MM.1S (cell line): ENCODE measurements around the gene JDP2.

Experiments
- DNase-seq: peaks from one replicate; pipeline ENCODE4 v3.0.0-alpha.2; 2015
- H2AFZ ChIP-seq: fragments of 300-600 bp; sonication (generic); 2 replicates; pipeline ENCODE4 v1.6.0; 2016; ENCODE audit warnings: antibody characterized with exemption, low read length
- H3F3A ChIP-seq: fragments of 300-600 bp; sonication (generic); 2 replicates; pipeline ENCODE4 v1.6.1; 2016; ENCODE audit warnings: mild to moderate bottlenecking, antibody characterized with exemption, low read length, moderate library complexity, mixed read lengths; ENCODE audit not compliant: insufficient read depth
- H3K27ac ChIP-seq: fragments of 300-600 bp; sonication (generic); 2 replicates; pipeline ENCODE4 v1.5.1; 2016; ENCODE audit warnings: mild to moderate bottlenecking, low read length
- H3K27me3 ChIP-seq: fragments of 300-600 bp; sonication (generic); replicated peaks from 2 replicates; pipeline ENCODE4 v1.6.0; 2016; ENCODE audit warnings: low read length; ENCODE audit not compliant: insufficient read depth
- H3K36me3 ChIP-seq: fragments of 300-600 bp; sonication (generic); replicated peaks from 2 replicates; pipeline ENCODE4 v1.6.1; 2016; ENCODE audit warnings: mild to moderate bottlenecking, low read length, mixed read lengths; ENCODE audit not compliant: insufficient read depth
- H3K4me1 ChIP-seq: fragments of 300-600 bp; sonication (generic); 2 replicates; pipeline ENCODE4 v1.6.1; 2016; ENCODE audit warnings: low read length, mixed read lengths
- H3K4me2 ChIP-seq: fragments of 300-600 bp; sonication (generic); 2 replicates; pipeline ENCODE4 v1.6.0; 2016; ENCODE audit warnings: low read depth, low read length
- H3K4me3 ChIP-seq: fragments of 300-600 bp; sonication (generic); 2 replicates; pipeline ENCODE4 v1.5.1; 2016; ENCODE audit warnings: low read length, mixed read lengths
- H3K79me2 ChIP-seq: fragments of 300-600 bp; sonication (generic); 2 replicates; pipeline ENCODE4 v1.6.1; 2016; ENCODE audit warnings: mixed run types, low read length, mixed read lengths
- H3K9ac ChIP-seq: fragments of 300-600 bp; sonication (generic); 2 replicates; pipeline ENCODE4 v1.6.1; 2016; ENCODE audit warnings: low read length, mixed read lengths
- H3K9me2 ChIP-seq: fragments of 300-600 bp; sonication (generic); replicated peaks from 2 replicates; pipeline ENCODE4 v1.6.1; 2016; ENCODE audit warnings: mild to moderate bottlenecking, low read length, mixed read lengths; ENCODE audit not compliant: insufficient read depth
- H3K9me3 ChIP-seq: fragments of 300-600 bp; sonication (generic); replicated peaks from 2 replicates; pipeline ENCODE4 v1.6.1; 2016; ENCODE audit warnings: mild to moderate bottlenecking, low read length, mixed read lengths; ENCODE audit not compliant: insufficient read depth
- H4K20me1 ChIP-seq: fragments of 300-600 bp; sonication (generic); 2 replicates; pipeline ENCODE4 v1.6.1; 2016; ENCODE audit warnings: mild to moderate bottlenecking, low read length, moderate library complexity, mixed read lengths; ENCODE audit not compliant: insufficient read depth
- EZH2 ChIP-seq: fragments of 300-600 bp; sonication (generic); optimal IDR thresholded peaks from 2 replicates; pipeline ENCODE3; 2017; ENCODE audit warnings: low read depth, mild to moderate bottlenecking, antibody characterized with exemption, low read length, mixed read lengths
- EZH2phosphoT487 ChIP-seq: fragments of 300-600 bp; sonication (generic); IDR thresholded peaks from 2 replicates; pipeline ENCODE4 v1.6.1; 2018; ENCODE audit warnings: antibody characterized with exemption, low read length
- TF ChIP-seq, protein P1 (sequence below): fragments of 300-600 bp; sonication (generic); IDR thresholded peaks from 2 replicates; pipeline ENCODE4 v1.5.1; 2016; ENCODE audit warnings: antibody characterized with exemption, low read length, mixed read lengths

The JDP2 gene

DNA sequence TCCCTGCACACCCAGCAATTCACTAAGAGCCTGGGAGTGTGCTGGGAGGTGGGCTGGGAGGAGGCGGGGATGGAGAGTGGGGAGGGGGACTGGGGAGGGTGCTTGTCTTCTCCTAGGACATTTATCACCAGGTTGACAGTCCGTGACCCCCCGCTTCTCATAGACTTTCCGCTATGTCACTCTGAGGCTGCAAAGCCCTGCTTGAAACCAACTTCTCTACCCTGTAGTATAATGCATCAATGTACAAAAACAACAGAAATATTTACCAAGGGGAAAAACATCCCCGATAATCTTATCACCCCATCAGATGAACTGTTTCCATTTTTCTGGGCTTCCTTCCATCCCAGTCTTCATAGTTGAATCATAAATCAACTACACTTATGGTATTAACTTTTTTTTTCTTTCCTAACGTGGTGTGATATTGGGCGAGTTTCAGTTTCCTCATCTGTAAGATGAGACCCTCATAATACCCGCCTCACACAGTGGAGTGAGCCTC is 65.8 kb downstream of the JDP2 start:
- no peaks in the 10 kb centered on the region for H3K79me2 ChIP-seq
- no peaks in the 10 kb centered on the region for H3K36me3 ChIP-seq
- no peak overlapping the region for H3K27ac ChIP-seq
- TF ChIP-seq, protein P1, sequence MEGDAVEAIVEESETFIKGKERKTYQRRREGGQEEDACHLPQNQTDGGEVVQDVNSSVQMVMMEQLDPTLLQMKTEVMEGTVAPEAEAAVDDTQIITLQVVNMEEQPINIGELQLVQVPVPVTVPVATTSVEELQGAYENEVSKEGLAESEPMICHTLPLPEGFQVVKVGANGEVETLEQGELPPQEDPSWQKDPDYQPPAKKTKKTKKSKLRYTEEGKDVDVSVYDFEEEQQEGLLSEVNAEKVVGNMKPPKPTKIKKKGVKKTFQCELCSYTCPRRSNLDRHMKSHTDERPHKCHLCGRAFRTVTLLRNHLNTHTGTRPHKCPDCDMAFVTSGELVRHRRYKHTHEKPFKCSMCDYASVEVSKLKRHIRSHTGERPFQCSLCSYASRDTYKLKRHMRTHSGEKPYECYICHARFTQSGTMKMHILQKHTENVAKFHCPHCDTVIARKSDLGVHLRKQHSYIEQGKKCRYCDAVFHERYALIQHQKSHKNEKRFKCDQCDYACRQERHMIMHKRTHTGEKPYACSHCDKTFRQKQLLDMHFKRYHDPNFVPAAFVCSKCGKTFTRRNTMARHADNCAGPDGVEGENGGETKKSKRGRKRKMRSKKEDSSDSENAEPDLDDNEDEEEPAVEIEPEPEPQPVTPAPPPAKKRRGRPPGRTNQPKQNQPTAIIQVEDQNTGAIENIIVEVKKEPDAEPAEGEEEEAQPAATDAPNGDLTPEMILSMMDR = no peak
- TF ChIP-seq EZH2 = no peak
- no peak for TF ChIP-seq EZH2phosphoT487
- H3K9ac ChIP-seq = no peak overlapping the region
- DNase-seq = no peak
- no peaks in the 10 kb centered on the region for H3K27me3 ChIP-seq
- no peaks in the 10 kb centered on the region for H3K9me3 ChIP-seq
- H2AFZ ChIP-seq = no peak overlapping the region
- H4K20me1 ChIP-seq = no peaks in the 10 kb centered on the region
- no peak overlapping the region for H3K4me3 ChIP-seq
- no peaks in the 10 kb centered on the region for H3K9me2 ChIP-seq
- no peak overlapping the region for H3K4me2 ChIP-seq
- no peaks in the 10 kb centered on the region for H3K4me1 ChIP-seq
- H3F3A ChIP-seq = no peaks in the 10 kb centered on the region

DNA sequence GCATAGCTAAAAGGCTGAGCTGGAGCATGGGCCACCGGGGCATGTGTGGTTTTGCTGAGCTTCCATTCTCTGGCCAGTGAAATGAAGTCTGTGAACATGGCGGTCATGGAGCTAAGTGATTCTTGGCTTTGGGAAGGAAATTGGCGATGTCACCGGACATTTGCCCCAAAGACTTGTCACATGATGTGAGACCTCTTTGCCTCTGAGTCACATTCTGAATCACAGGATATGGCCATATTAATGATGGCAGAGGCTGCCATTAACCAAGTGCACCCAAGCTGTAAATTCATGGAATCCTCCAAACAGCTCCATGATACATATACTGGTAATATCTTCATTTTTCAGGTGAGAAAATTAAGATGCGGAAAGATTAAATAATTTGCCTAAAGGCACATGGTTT is 67.1 kb downstream of the JDP2 start:
- Histone ChIP-seq H3K9me2 (no peaks in the 10 kb centered on the region), H4K20me1 (no peaks in the 10 kb centered on the region), H3K9ac (no peak overlapping the region), H2AFZ (no peak overlapping the region), H3K27ac (no peak overlapping the region), H3K79me2 (no peaks in the 10 kb centered on the region), H3K36me3 (no peaks in the 10 kb centered on the region), H3K27me3 (no peaks in the 10 kb centered on the region), H3K4me2 (no peak overlapping the region), H3F3A (no peaks in the 10 kb centered on the region), H3K9me3 (no peaks in the 10 kb centered on the region), H3K4me3 (no peak overlapping the region), H3K4me1 (no peaks in the 10 kb centered on the region)
- TF ChIP-seq EZH2 (no peak), EZH2phosphoT487 (no peak)
- TF ChIP-seq, protein P1 = no peak
- DNase-seq = no peak

DNA sequence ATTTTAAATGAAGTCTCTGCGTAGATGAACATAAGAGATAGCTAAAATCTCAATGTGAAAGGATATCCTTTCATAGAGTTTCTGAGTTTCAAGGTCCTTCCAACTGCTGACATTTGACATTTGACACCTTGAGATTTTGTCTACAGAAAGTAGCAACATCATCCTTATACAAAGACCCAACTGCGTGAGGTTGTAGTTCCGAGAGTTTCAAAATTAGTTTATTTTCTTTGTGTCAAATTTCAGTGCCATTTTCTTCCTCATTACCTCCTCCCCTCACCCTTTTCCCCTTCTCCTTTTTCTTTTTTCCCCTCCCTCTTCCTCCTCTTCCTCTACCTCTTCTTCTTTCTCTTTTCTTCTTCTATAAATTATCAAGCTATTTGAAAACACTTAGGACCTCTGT is 67.6 kb downstream of the JDP2 start:
- Histone ChIP-seq H3K4me2 (no peak overlapping the region), H3K4me3 (no peak overlapping the region), H3K9ac (no peak overlapping the region), H2AFZ (no peak overlapping the region), H3K9me3 (no peaks in the 10 kb centered on the region), H3K9me2 (no peaks in the 10 kb centered on the region), H3K4me1 (no peaks in the 10 kb centered on the region), H3F3A (no peaks in the 10 kb centered on the region), H3K27ac (no peak overlapping the region), H3K36me3 (no peaks in the 10 kb centered on the region), H4K20me1 (no peaks in the 10 kb centered on the region), H3K79me2 (no peaks in the 10 kb centered on the region), H3K27me3 (no peaks in the 10 kb centered on the region)
- TF ChIP-seq EZH2phosphoT487 (no peak), EZH2 (no peak)
- TF ChIP-seq, protein P1 = no peak
- no peak for DNase-seq
